Head of caudate nucleus (tissue), 42 donors: Measurements from ENCODE around the gene FIZ1.
"Not testable (repeated sequence)": the region's sequence is repeated elsewhere in the genome, so short reads cannot be mapped to it uniquely, and the experiment has no call there.

Experiments
- DNase-seq, 42 donors: peaks; one replicate each; pipeline versions ENCODE4 v3.0.0 to v3.0.0-alpha.2; 2020 to 2021; ENCODE audit warnings: mixed read lengths in 7 of 42
- intact Hi-C: fragments of 100-400 bp; cut with DNase I; formaldehyde crosslinking; loops from one replicate; pipeline ENCODE4 v1.15.0; 2022

The FIZ1 gene

DNA sequence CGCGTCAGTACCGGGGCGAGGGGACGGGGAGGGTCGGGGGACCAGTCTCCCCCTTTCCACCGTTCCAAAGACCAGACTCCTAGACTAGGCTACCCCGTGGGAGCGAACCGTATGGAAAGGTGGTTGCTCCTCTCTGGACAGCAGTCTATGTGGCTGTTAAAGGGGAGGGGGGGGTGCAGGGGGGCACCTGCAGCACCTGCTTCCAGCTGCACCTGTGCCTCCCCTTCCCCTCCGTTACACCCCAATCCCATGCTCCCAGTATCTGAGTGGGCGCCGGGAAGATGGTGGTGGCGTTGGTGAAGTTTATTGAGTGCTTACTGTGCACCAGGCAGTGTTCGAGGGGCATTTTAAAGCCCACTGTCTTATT is 1.3 kb upstream of the FIZ1 start:
- intact Hi-C loops: no loop called here
- DNase-seq: no peak

DNA sequence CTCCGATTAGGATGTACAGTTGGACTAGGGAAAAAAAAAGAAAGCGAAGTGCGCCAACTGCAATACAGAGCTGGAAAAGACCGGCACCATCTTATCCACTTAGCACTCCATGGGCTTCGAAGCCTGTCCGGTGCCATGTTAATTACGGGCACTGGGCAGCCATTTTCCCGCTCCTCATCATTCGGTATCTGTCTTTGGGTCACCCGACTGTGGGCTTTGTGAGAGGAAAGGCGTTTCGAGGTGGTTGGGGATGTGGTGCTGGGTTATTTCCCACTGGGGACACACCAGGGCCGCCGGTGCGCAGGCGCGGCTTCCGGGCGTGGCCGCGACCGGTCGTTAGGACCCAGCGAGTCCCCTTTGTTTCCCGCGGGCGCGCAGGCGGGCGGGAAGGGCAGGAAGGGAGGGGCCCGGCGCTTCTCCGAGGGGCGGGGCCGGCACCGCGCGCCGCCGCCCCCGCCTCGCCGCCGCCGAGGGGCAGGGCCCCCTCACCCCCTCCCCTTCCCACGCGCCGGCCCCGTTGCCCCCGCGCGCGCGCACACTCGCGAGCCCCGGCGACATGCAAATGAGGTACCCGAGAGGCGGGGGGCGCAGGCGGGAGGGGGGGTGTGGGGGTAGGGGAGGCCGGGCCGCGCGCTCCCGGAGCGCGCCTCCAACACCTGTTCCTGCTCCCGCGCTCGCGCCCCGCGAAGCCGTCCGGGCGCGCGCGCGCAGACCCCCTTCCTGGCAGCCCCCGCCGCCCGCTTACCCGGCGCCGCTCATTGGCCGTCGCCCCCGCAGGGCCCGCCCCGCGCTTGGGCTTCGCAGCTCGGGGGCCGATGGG is 735 bp upstream of the FIZ1 start, which contains the start of gene ZNF524:
Gene ZNF524 (plus strand): TSS at position 447 of the 820 bp plus-strand sequence. CDS start 1,825 bp downstream, outside the sequence.
- peak; percentile 79 to 95 (median 90) for DNase-seq
- intact Hi-C loops: loop anchor here (2.0 kb wide), 1 partner anchor 83 kb away; no protein-coding TSS in a partner anchor

DNA sequence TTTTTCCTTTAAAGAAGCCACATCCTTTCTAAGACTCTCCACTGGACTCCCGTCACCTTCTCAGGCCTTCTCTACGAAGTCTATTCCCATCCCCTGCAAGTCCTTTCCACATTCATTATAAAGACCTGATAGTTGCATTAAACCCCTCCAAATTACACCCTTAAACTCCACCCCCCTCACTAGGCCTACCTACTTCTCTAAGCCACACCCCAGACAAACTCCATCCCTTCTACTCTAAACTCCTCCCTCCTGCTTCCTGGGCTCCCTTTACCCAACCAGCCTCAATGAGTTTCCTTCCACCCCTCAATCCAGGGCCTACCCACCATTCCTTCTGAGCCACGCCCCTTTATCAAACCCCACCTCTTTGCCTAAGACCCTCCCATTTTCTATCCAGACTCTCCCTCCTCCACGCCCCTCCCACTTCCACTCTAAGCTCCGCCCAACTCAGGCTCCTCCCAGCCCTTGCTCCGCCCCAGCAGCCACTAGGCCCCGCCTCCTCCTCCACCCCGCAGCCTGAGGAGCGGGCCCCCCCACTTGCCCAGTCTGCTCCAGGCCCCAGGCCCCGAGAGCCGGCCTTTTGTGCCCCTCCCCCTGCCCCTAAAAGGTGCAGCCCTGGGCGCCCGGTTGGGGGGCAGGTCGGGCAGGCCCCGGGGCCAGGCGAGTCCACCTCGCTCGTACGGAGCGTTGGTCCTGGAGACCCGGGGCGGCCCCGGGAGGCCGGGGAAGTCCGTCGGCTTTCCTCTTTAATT is 424 bp downstream of the FIZ1 start:
- intact Hi-C loops: loop anchor here (2.0 kb wide), 1 partner anchor 82 kb away; no protein-coding TSS in a partner anchor
- peak; percentile 85 to 97 (median 93) for DNase-seq

DNA sequence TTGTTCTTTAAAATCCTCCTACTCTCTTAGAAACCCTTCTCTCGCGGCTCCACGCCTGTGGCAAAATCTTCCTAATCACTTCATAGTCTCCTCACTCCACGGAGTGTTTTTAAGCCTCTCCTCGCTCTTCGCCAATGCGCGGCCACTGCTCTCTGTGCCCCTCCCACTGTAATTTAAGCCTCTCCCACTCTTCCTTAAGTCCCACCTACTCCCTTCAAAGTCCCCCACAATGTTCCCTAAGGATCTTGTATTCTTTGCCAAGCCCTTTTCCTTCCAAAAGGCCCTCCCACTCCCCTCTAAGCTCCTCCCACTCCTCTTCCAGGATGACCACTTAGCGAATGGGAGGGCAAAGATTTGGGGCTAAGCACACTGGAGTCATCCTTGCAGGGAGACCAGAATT is 1.3 kb downstream of the FIZ1 start:
- peak in 8 of 42 donors; percentile 14 to 63 (median 36) for DNase-seq
- intact Hi-C loops: loop anchor here (2.0 kb wide), 1 partner anchor 81 kb away; no protein-coding TSS in a partner anchor

DNA sequence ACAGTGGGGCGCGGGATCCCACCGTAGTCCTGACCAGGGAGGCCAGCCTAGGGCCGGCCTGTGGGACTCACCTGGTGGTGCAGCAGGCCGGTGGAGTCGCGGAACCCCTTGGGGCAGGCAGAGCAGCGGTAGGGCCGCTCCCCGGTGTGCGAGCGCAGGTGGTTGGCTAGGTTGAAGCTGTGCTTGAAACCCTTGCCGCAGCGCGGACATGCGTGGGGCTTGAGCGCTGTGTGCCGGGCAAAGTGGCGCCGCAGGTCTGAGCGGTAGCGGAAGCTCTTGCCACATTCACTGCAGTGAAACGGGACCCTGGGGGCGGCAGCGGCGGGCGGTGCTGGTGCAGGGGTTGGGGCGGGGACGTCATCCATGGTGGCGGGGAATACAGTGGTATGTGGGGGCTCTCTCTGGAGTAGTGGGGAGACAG is 1.8 kb downstream of the FIZ1 start:
- intact Hi-C loops: no loop called here
- DNase-seq: peak in 13 of 42 donors; percentile 14 to 63 (median 46)

DNA sequence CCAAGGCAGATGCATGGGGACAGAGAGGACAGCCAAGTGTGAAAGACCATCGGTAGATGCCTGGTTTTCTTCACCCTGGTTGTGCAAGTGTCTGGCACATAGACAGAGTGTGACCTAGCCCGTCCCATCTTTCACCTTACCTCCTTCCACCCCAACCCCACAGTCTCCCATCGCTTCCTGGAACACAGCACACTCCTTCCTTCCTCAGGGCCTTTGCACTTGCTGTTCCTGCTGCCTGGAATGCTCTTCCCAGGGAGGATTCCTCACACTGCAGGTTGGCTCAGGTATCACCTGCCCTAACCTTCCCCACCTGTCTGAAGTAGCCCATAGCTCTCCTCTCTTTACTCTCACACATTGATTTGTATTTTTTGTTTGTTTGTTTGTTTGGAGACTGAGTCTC is 3.0 kb downstream of the FIZ1 start:
- no peak for DNase-seq
- intact Hi-C loops: no loop called here

DNA sequence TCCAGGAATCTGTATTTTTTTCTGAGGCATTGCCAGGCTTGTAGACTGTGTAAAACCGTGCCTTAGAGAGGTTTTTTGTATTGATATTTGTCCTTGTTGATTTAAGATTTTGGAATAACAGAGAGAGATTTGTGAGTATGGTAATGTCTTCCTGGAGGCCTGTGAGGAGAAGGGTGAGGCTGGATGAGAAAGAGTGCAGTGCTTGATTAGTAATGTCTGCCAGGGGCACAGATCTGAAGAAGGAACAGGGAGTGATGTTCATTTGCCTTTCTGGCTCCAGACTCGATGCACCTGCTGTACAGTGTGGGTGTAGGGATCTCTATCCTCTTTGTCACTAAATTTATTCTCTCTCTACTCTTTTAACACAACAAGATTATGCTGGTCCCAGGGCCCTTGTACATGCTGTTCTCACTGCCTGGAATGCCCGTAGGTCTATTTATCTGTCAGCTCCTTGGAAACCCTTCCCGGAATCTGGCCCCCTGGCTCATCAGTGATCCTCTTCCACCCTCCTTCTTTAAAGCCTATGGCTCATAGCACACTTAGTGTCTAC is 4.2 kb downstream of the FIZ1 start:
- no peak for DNase-seq
- intact Hi-C loops: no loop called here

DNA sequence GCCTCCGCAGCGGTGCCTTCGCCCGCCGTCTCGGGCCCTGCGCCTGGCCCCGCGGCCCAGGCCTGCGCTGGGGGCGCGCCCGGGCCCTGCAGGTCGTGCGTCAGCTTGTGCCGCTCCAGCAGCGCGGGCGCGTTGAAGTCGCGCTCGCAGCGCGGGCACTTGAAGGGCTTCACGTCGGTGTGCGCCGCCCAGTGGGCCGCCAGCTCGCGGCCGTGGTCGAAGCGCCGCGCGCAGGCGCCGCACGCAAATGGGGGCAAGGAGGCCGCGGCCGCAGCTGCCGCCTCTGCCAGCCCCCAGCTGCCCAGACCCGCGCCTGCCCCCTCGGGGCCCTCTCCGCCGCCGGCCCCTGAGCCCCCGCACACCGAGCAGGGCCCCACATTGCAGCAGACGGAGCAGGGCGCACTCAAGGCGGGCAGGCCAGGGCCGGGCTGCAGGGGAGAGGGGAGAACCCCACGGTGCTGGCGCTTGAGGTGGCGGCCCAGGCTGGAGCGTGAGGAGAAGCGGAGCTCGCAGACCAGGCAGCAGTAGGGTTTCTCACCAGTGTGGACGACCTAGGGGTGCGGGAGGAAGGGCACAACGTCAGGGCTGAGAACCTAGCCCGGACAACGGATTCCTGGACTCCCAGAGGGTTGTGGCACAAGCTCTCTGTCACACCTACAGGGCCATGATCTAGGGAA is 6.1 kb downstream of the FIZ1 start:
- intact Hi-C loops: no loop called here
- no peak for DNase-seq

DNA sequence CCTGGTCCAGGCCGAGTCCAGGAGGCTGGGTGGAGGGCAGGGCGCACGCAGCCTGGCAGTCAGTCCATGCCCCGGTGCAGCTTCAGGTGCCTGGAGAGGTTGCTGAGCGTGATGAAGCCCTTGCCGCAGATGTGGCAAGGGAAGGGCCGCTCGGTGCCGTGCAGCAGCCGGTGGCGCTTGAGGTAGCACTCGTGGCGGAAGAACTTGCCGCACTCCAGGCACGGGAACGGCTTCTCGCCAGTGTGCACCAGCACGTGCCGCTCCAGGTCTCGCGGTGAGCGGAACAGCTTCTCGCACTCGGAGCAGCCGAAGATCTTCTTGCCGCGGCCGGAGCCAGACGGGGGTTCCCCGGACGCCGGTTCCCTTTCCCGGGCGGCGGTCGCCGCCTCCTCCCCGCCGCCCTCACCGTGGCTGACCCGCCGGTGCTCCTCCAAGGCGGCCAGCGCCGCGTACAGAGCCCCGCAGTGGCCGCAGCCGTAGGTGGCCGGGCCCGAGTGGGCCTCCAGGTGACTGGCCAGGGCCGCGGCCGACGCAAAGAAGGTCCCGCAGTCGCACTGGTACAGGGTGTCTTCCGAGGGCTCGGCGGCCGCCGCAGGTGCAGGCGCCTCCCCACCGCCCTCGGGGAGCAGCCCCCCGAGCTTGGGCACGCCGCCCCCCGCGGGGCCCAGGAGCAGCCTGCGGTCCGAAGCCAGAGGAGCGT is 6.8 kb downstream of the FIZ1 start:
- no peak for DNase-seq
- intact Hi-C loops: no loop called here

DNA sequence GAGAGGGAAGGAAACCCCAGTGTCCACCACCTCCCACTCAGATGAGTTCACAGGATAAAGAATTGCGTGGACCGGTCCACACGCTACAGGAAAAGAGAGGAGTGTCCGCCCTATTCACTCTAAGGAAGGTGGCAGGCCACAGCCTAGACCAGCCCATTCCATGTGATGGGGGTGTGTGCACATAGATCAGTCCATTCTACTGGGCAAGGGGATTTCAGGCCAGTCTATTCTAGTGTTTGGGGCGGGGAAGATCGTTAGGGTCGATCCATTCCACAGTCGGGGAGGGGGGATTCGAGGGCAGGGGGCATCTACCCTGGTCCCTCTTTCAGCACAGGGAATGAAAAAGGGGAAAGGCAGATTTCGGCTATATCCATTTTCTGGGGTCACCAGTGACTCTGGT is 7.8 kb downstream of the FIZ1 start:
- no peak for DNase-seq

DNA sequence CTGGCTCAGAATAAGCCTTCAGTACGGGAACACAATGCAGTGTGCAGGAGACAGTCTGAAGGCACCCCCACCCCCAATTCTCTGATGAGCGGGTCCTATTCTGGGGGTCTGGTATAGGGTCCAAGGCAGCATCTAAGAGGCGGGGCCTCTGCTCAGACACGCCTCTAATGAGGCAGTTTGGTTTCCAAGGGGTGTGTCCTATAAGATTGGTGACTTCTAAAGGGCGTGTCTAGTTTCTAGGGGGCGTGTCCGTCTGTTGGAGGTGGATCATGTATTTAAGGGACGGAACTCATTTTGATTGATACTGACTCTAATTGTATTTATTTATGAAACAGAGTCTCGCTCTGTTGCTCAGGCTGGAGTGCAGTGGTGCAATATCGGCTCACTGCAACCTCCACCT is 8.7 kb downstream of the FIZ1 start:
- no peak for DNase-seq
- intact Hi-C loops: no loop called here

More for the DNA sequence above, 7.8 kb downstream of the FIZ1 start:
- intact Hi-C loops: no loop called here

DNA sequence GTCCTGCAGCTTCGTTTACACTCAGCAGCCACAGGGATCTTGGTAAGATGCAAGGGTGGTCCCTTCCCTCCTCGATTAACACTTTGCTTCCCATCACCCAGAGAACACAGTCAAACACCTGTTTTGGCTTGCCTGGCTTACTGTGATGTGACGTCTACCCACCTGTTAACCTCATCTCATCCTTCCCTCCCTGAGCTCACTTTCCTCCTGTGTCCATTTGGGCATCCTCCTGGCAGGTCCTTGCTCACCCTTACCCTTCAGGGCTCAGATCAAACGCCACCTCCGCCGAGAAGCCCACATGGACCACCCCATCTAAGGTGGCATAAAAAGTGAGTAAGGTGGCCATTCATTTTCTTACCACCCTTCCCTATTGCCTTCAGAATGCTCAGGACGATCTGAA is 9.2 kb downstream of the FIZ1 start:
- intact Hi-C loops: no loop called here
- DNase-seq: no peak

DNA sequence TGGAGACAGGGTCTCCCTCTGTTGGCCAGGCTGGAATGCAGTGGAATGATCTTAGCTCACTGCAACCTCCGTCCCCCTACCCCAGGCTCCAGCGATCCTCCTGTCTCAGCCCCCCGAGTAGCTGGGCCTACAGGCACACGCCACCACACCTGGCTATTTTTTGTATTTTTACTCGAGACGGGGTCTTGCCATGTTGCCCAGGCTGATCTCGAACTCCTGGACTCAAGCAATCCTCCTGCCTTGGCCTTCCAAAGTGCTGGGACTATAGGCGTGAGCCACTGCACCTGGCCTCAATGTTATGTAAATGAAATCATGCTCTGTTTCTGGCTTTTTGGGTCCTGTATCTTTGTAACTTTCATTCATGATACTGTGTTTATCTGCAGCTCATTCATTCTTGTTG is 10.6 kb downstream of the FIZ1 start:
- intact Hi-C loops: no loop called here
- DNase-seq: no peak

DNA sequence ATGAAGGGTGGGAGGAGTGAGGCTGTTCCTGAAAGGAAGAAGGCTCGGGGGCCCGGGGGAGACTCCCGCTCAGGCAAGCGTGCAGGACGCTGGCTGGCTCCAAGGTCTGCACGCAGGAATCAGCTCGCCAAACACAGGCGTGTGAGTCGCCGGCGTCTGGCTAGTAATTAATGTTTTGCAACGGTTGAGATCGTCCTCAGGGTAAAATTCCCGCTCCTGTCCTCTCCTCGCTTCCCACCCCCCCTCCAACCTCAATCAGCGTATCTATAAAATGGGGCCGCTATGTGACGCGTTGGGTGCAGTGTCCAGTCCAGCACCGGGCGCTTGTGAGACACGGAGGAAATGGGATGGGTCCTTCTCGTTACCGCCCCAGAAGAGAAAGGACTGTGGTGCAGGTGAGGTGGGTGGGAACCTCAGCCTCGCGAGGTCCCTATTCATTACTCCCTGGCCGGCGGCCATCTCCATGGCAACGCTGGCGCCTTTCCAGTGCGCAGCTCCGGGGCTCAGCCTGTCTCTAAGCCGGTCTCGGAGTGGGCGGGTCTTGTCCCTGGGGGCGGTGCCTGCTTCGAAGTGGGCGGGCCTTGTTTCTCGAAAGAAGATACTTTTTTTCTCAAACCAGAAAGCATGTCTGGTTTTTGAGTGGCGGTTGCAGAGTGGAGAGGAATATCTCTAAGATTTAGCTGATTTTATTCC is 12.2 kb downstream of the FIZ1 start:
- intact Hi-C loops: no loop called here
- DNase-seq: peak; percentile 90 to 98 (median 95)

DNA sequence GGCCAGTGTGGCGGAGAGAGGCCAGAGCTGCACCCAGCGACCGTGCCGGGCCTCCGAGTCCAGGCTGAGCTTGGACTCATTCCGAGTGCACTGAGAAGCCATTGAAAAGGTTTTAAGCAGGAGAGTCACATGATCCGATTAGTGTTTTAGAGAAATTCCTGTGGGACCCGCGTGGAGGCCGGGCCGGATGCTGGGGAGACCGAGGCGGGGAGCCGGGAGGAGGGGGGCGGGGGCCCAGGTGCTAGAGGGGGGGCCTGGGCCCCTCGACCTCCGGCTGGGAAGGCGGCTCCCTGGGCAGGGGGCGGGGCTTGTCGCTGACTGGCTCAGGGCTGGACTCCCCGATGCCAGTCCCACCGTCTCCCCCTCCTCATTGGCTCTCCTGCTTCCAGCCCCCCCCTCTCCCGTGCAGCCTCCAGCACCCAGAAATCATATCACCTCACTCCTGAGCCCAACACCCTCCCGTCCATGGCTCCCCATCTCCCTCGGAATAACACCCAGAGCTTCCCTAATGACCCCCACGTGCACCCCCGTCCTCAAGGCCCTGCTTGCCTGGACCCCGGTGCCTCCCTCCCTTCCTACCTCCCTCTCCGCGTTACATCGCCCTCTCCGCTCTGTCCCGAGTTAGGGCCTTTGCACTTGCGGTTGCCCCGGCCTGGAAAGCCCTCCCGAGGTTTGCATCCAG is 13.5 kb downstream of the FIZ1 start:
- DNase-seq: peak; percentile 52 to 93 (median 82)
- intact Hi-C loops: no loop called here

DNA sequence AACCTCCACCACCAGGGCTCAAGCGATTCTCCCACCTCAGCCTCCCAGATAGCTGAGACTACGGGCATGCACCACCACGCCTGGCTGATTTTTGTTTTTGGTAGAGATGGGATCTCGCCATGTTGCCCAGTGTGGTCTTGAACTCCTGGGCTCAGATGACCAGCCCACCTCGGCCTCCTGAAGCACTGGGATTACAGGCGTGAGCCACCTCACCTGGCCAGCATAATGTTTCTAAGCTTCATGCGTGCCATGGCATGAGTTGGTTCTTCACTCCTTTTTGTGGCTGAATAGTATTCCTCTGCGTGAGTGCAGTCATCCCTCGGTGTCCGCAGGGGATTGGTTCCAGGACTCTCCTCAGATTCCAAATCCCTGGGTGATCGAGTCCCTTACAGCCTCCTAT is 14.4 kb downstream of the FIZ1 start:
- no peak for DNase-seq

DNA sequence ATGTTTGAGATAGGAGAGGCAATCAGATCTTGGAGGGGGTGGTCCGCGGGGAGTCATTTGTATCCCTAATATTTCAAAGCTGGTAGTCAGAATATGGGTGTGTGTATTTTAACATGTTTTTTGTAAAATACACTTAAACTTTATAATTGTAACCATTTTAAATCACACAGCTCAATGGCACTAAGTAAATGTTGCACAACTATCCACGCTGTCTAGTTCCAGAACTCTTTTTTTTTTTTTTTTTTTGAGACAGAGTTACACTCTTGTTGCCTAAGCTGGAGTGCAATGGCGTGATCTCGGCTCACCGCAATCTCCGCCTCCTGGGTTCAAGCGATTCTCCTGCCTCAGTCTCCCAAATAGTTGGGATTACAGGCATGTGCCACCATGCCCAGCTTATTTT is 15.4 kb downstream of the FIZ1 start:
- DNase-seq, intact Hi-C loops: not testable (repeated sequence)

More for the DNA sequence above, 14.4 kb downstream of the FIZ1 start:
- intact Hi-C loops: no loop called here

DNA sequence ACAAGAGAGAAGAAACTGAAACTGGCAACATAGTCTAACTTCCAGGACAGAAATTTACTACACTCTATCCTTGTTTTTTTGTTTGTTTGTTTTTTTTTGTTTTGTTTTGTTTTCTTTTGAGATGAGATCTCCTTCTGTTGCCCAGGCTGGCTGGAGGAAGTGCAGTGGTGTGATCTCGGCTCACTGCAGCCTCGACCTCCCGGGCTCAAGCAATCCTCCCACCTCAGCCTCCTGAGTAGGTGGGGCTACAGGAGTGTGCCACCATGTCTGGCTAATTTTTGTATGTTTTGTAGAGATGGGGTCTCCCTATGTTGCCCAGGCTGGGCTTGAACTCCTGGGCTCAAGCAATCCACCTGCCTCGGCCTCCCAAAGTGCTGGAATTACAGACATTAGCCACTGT is 17.0 kb downstream of the FIZ1 start:
- intact Hi-C loops, DNase-seq: not testable (repeated sequence)
